ENCODE results near the gene ELL3.

The ELL3 gene

DNA sequence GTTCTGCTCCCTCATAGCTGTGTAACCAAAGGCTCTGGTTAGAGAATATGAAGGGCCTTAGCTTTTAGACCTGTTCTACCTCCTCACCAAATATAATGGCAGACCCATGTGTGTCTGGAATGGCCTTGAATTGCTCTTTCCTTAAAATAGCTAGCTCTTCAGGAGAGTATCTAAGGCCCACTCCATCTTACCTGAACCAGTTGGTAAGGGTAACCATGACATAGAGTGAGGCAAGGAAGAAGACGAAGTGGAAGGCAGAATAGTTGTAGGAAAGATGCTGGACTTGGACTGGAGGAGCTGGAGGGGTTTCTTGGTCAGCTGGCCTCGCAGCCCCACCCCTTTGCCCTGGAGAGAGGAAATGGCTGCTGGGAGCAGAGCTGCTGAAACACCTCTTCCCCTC lies 18.4 kb upstream of the ELL3 start:
- DNase-seq (ENCODE audit: low read depth): no peak
- TF ChIP-seq, protein P1, sequence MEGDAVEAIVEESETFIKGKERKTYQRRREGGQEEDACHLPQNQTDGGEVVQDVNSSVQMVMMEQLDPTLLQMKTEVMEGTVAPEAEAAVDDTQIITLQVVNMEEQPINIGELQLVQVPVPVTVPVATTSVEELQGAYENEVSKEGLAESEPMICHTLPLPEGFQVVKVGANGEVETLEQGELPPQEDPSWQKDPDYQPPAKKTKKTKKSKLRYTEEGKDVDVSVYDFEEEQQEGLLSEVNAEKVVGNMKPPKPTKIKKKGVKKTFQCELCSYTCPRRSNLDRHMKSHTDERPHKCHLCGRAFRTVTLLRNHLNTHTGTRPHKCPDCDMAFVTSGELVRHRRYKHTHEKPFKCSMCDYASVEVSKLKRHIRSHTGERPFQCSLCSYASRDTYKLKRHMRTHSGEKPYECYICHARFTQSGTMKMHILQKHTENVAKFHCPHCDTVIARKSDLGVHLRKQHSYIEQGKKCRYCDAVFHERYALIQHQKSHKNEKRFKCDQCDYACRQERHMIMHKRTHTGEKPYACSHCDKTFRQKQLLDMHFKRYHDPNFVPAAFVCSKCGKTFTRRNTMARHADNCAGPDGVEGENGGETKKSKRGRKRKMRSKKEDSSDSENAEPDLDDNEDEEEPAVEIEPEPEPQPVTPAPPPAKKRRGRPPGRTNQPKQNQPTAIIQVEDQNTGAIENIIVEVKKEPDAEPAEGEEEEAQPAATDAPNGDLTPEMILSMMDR (conservative IDR thresholded peaks at IDR 0.05; ENCODE audit: low read length): no peak
- H3K4me3 ChIP-seq (ENCODE audit: low read length): no peak overlapping the region

DNA sequence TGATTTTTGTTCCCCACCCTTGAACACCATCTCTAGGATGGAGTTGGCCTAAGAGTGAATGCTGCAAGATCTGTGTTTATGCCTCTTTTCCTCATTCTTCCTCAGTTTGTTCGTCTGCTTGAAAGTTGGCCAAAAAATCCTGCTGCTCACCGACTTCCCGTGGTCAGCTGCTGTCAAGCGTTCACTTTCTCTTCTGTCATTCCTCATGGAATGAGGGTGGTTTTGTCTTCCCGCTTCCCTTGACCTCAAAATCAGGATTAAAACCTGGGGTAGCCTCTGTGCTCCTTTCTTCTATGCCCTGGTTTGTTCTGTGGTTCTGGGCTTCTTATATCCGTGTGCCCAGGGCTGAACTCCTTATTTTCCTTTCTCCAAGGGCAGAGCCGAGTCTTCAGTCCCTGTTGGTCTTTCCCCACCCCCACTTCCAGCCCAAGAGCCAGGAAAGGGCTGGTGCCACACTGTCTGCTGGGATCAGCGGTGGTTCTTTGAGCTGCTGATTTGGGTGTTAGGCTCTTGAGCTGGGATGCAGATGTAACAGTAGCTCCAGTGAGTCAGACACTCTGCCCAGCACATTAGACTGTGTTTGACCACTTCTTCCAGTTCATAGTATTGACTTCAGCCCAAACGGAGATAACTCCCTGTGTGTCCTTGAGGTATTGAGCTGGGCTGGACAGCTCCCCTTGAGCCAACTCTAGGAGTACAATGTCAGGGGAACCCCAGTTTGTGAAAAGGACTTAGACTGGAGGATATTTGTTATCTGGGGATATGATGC lies 17.7 kb upstream of the ELL3 start:
- TF ChIP-seq, protein P1 (conservative IDR thresholded peaks at IDR 0.05; ENCODE audit: low read length): no peak
- peak overlapping the region; percentile 100 for H3K4me3 ChIP-seq (ENCODE audit: low read length)
- DNase-seq (ENCODE audit: low read depth): peak; percentile 65

DNA sequence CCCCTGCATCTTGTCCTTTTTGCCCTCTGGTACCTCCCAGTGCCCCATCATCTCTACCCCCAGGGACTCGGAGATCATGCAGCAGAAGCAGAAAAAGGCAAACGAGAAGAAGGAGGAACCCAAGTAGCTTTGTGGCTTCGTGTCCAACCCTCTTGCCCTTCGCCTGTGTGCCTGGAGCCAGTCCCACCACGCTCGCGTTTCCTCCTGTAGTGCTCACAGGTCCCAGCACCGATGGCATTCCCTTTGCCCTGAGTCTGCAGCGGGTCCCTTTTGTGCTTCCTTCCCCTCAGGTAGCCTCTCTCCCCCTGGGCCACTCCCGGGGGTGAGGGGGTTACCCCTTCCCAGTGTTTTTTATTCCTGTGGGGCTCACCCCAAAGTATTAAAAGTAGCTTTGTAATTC lies 16.9 kb upstream of the ELL3 start:
- peak overlapping the region; percentile 100 for H3K4me3 ChIP-seq (ENCODE audit: low read length)
- DNase-seq (ENCODE audit: low read depth): no peak
- TF ChIP-seq, protein P1 (conservative IDR thresholded peaks at IDR 0.05; ENCODE audit: low read length): no peak

DNA sequence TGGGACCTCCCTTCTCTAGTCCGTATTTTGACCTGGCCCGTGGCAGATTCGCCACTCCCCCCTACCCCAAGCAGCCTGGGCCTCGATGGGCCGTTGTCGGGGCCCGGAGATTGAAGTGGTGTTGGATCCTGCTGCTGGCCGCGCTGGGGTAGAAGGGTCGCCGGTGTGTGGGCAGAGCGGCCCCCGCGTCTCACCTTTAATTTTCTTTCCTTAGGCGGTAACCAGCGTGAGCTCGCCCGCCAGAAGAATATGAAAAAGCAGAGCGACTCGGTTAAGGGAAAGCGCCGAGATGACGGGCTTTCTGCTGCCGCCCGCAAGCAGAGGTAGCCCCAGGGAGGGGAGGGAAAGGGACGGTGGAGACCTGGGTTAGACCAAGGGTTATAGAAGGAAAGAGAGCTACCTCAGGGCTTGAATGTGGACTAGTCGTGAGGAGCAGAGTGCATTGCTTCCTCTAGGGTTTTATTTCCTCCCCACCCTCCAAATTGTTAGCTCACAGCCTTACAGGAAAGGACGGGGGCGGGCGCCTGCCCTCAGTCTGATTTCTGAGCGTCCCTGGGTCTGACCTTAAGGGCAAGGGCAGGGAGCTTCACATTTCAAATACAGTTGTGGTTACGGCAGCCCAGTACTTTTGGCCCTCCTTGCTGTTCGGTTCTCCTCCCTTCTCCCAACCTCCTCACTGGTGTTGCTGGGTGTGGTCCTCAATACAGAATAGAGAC lies 16.2 kb upstream of the ELL3 start:
- H3K4me3 ChIP-seq (ENCODE audit: low read length): peak overlapping the region; percentile 100
- TF ChIP-seq, protein P1 (conservative IDR thresholded peaks at IDR 0.05; ENCODE audit: low read length): peak; percentile 44
- peak; percentile 53 for DNase-seq (ENCODE audit: low read depth)

DNA sequence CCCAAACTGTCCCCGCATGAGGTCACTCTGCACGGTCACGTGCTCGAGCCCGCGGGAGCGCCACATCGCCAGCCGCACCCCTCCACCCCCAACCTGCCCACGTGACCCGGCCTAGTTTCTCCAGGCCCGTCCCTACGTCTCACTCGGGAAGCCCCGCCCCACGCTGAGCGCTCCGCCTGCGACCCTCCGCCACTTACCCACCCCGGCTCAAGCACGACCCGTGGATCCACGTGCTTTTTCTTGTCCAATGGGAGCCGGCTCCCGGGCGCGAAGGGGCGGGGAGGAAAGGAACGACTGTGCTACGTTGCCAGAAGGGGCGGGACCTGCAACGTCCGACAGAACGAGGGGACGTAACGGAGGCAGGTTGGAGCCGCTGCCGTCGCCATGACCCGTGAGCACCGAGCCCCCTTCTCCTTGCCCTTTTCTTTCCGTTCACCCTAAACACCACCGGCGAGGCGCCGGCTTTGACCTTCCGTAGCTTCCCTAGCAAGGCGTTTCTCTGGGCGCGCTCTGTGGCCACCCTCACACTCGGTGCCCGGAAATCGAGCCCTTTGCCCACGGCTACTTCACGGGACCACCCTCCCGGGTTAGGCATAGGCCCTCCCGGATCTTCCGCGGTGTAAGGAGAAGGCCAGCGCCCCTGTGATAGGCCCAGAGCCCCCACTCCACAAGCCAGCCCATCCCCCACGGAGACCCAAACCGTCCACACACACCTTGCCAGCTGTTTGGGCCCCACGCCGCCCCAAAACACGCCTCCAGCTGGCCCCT lies 15.4 kb upstream of the ELL3 start, which contains the start of gene SERF2:
TSS of gene SERF2 (plus strand) at position 328 of the 768 bp plus-strand sequence. CDS start at position 385, 57 bp downstream.
- DNase-seq (ENCODE audit: low read depth): peak; percentile 100
- TF ChIP-seq, protein P1 (conservative IDR thresholded peaks at IDR 0.05; ENCODE audit: low read length): no peak
- H3K4me3 ChIP-seq (ENCODE audit: low read length): peak within 1 kb of the TSS; percentile 100

DNA sequence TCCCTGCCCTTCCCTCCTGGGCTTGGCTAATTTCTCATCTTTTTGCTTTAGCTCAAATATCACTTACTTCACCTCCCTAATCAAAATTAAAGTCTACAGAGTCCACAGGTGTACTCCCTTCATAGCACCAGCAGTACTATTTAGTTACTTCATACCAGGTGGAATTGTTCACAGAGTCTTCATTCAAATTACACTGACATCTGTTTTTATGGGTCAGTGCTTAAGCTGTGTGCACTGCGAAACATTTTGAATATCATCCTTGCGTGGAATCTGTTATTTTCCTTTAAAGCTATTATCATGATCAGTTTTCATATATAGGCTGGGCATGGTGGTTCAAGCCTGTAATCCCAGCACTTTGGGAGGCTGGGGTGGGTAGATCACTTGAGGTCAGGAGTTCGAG lies 12.6 kb upstream of the ELL3 start:
- no peak overlapping the region for H3K4me3 ChIP-seq (ENCODE audit: low read length)
- TF ChIP-seq, protein P1 (conservative IDR thresholded peaks at IDR 0.05; ENCODE audit: low read length): no peak
- DNase-seq (ENCODE audit: low read depth): no peak

Data from AG10803 (cell line).